Heart right ventricle (tissue), 16 donors: ENCODE measurements around the gene ARHGAP6. TPM values are rescaled to one million over a fixed set of nuclear protein-coding genes. Genes with fewer than 3 reads are reported as not detected.

Source experiments
- ATAC-seq, 8 donors: fragments of 200-7000 bp; cut with Tn5 transposase; one replicate each; pipeline ENCODE4 v1.9.1; 2020; ENCODE audit warnings: mild to moderate bottlenecking in 8 of 8, moderate library complexity in 8 of 8, moderate number of reproducible peaks in 1 of 8
- DNase-seq, 2 donors: peaks; one replicate each; pipeline ENCODE4 v3.0.0-alpha.2; 2020
- H3K27ac ChIP-seq, 10 donors: fragments of 200-600 bp; sonication (generic) in 2 of 10; one replicate each; pipeline versions ENCODE4 v1.5.0 to v1.8.0; 2020 to 2022; ENCODE audit warnings: mild to moderate bottlenecking in 3 of 10
- H3K27me3 ChIP-seq, 7 donors: fragments of 200-600 bp; one replicate each; pipeline ENCODE4 v1.8.0; 2021 to 2022; ENCODE audit warnings: mild to moderate bottlenecking in 2 of 7
- H3K36me3 ChIP-seq, 9 donors: fragments of 200-600 bp; sonication (generic) in 1 of 9; one replicate each; pipeline versions ENCODE4 v1.5.0 to v1.8.0; 2020 to 2022; ENCODE audit warnings: mild to moderate bottlenecking in 2 of 9
- H3K4me1 ChIP-seq, 9 donors: fragments of 200-600 bp; sonication (generic) in 1 of 9; one replicate each; pipeline versions ENCODE4 v1.5.0 to v1.8.0; 2020 to 2022; ENCODE audit warnings: mild to moderate bottlenecking in 4 of 9
- H3K4me3 ChIP-seq, 10 donors: fragments of 200-600 bp; sonication (generic) in 2 of 10; one replicate each; pipeline versions ENCODE4 v1.5.0 to v1.8.0; 2020 to 2022; ENCODE audit warnings: mild to moderate bottlenecking in 7 of 10, moderate library complexity in 2 of 10
- H3K9me3 ChIP-seq, 11 donors: fragments of 200-600 bp in 10 of 11; sonication (generic) in 2 of 11; one replicate each; pipeline versions ENCODE4 v1.5.0 to v1.8.0; 2013 to 2022; ENCODE audit warnings: mild to moderate bottlenecking in 2 of 11, control low read depth in 1 of 11, moderate library complexity in 1 of 11
- CTCF ChIP-seq, 9 donors: fragments of 200-600 bp; sonication (generic) in 2 of 9; IDR thresholded peaks; one replicate each; pipeline versions ENCODE4 v1.5.0 to v1.8.0; 2021 to 2022; ENCODE audit warnings: antibody characterized with exemption in 9 of 9, mild to moderate bottlenecking in 5 of 9, moderate library complexity in 1 of 9
- WGBS, 2 donors: extraction: QIAGEN DNeasy Blood & Tissue Kit; methylation state at CpG; one replicate each; pipeline ENCODE4 v1.1.7; 2013; ENCODE audit warnings: inconsistent platforms in 1 of 2; 5-methylcytosine and 5-hydroxymethylcytosine counted together
- intact Hi-C, 10 donors: fragments of 100-400 bp; cut with DNase I; formaldehyde crosslinking; loops; one replicate each; pipeline versions ENCODE4 v1.11.1 to v1.14.2; 2022
- polyA plus RNA-seq, 2 donors: library from polyadenylated mRNA; stranded (reverse); fragments of 200-250 nt; gene quantifications; one replicate each; pipeline ENCODE4 v1.2.3, GENCODE V29; 2013
- total RNA-seq, 10 donors: library from RNA; stranded (reverse); fragmentation: NEBNext Ultra II Directional in 3 of 10; extraction: Animal tissue kit (Norgen Biotek cat#: 25700) in 3 of 10; gene quantifications; one replicate each; pipeline versions ENCODE4 v1.2.1 to v1.2.4, GENCODE V29; 2021 to 2023
- donor health status: Arrhythmogenic right ventricular cardiomyopathy.
- donor health status: ischemic (EF 13 %, LVEDD 7.1; RV severe dilation, severe dysfunction).
- donor health status: healthy with polysubstance abuse.
- donor health status: DM: no; HTN: yes; CAD: no.
- donor health status: DM: no; HTN: no; CAD: no.
- donor health status: ischemic (EF 25% LVEDD 6.9; RV normal size, moderate dysfunction).
- donor health status: ischemic (EF 25% LVEDD 5.7; RV mildly dilated, moderate dysfunction).
- donor health status: healthy.
- donor health status: DM: yes; HTN: yes; CAD: no.
- donor health status: Ischemic cardiomyopathy.
- donor health status: ischemic (EF 35%, LVEDD 5.7; RV mildly dilated, moderate dysfunction).
- donor health status: nonischemic (EF 11% LVEDD 7.7; RV severe dilation, severe dysfunction).
- donor health status: DM: yes; HTN: yes; CAD: no.
- donor health status: PGD.
- donor health status: ischemic (EF 29% LVEDD 5.4; RV normal size, mild dysfunction).
- donor health status: nonischemic (EF 23%, LVEDD 6.1; RV moderate dilation, normal function).

ARHGAP6 gene
- total and polyA plus RNA-seq, 12 donors: 1.6 to 6.0 (median 2.6) TPM

- intact Hi-C loops: no loop called here
- Histone ChIP-seq H3K27ac (no peak overlapping the region), H3K4me1 (peaks cover 0 to 3% (median 0%) of the 10 kb centered on the region in 9 donors), H3K27me3 (peaks cover 0 to 88% (median 4%) of the 10 kb centered on the region in 7 donors), H3K36me3 (no peaks in the 10 kb centered on the region), H3K4me3 (peak overlapping the region in 9 of 10 donors; percentile 35 to 58 (median 50)), H3K9me3 (peaks cover 0 to 8% (median 0%) of the 10 kb centered on the region in 11 donors)
- no peak for TF ChIP-seq CTCF (IDR thresholded peaks at IDR 0.05)
- 34 to 56% methylated on average over 6 of the region's 6 CpGs for WGBS, 2 donors
- no peak for ATAC-seq
- no peak for DNase-seq
Observed at GRCh38 chrX:11663875-11664210, 1.9 kb downstream of the ARHGAP6 start.

- Histone ChIP-seq H3K27me3 (peaks cover 0 to 17% (median 0%) of the 10 kb centered on the region in 7 donors), H3K27ac (no peak overlapping the region), H3K4me1 (no peaks in the 10 kb centered on the region), H3K36me3 (no peaks in the 10 kb centered on the region), H3K9me3 (no peaks in the 10 kb centered on the region), H3K4me3 (no peak overlapping the region)
- TF ChIP-seq CTCF (IDR thresholded peaks at IDR 0.05): no peak
- ATAC-seq: no peak
- intact Hi-C loops: no loop called here
- 69 to 74% methylated on average over 7 of the region's 7 CpGs for WGBS, 2 donors
- DNase-seq: no peak
Observed at GRCh38 chrX:11655282-11656015, 10.3 kb downstream of the ARHGAP6 start.

GRCh38 chrX:11648705-11649519, 16.8 kb downstream of the ARHGAP6 start:
- Histone ChIP-seq H3K4me3 (no peak overlapping the region), H3K36me3 (no peaks in the 10 kb centered on the region), H3K9me3 (no peaks in the 10 kb centered on the region), H3K4me1 (no peaks in the 10 kb centered on the region), H3K27me3 (peaks cover 0 to 11% (median 0%) of the 10 kb centered on the region in 7 donors), H3K27ac (no peak overlapping the region)
- no peak for TF ChIP-seq CTCF (IDR thresholded peaks at IDR 0.05)
- 88 to 93% methylated on average over 5 of the region's 5 CpGs for WGBS, 2 donors
- DNase-seq (no peak), ATAC-seq (no peak)
- intact Hi-C loops: no loop called here

- Histone ChIP-seq H3K36me3 (no peaks in the 10 kb centered on the region), H3K27ac (no peak overlapping the region), H3K4me3 (no peak overlapping the region), H3K4me1 (no peaks in the 10 kb centered on the region), H3K9me3 (no peaks in the 10 kb centered on the region), H3K27me3 (peaks cover 0 to 12% (median 0%) of the 10 kb centered on the region in 7 donors)
- no peak for ATAC-seq
- intact Hi-C loops: no loop called here
- 82 to 88% methylated on average over 3 of the region's 3 CpGs for WGBS, 2 donors
- DNase-seq: no peak
- no peak for TF ChIP-seq CTCF (IDR thresholded peaks at IDR 0.05)
Observed at GRCh38 chrX:11647138-11647537, 18.6 kb downstream of the ARHGAP6 start.
